ENCODE data around the gene IRAG1.

Gene IRAG1, protein sequence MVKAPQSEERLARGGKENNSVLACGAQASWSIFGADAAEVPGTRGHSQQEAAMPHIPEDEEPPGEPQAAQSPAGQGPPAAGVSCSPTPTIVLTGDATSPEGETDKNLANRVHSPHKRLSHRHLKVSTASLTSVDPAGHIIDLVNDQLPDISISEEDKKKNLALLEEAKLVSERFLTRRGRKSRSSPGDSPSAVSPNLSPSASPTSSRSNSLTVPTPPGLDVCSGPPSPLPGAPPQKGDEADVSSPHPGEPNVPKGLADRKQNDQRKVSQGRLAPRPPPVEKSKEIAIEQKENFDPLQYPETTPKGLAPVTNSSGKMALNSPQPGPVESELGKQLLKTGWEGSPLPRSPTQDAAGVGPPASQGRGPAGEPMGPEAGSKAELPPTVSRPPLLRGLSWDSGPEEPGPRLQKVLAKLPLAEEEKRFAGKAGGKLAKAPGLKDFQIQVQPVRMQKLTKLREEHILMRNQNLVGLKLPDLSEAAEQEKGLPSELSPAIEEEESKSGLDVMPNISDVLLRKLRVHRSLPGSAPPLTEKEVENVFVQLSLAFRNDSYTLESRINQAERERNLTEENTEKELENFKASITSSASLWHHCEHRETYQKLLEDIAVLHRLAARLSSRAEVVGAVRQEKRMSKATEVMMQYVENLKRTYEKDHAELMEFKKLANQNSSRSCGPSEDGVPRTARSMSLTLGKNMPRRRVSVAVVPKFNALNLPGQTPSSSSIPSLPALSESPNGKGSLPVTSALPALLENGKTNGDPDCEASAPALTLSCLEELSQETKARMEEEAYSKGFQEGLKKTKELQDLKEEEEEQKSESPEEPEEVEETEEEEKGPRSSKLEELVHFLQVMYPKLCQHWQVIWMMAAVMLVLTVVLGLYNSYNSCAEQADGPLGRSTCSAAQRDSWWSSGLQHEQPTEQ

DNA sequence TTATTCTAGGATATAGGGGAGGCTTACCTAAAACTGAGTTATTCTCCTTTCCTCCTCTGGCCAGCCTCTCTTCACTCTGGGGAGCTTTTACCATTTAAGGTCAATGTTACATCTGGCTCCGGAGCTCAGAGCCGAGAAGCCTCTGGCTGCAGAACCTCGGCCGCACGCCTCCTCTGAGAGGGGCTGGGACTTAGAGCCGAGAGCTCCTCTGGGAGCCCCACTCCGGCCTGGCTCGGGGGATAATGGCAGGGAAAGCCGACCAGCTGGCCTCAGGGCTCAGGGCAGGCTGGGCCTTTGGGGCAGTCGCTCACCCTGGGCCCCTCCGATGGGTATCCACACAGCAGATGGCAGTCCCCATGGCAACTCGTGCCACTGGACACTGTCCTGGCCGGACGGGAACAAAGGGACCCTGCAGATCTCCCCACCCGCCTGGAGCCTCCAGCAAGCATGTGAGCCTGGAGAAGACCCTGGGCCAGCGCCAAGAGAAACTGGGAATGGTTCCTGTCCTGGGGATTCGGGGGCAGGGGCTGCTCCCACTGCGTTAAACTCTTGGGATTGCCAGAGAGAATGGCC is at the start of gene IRAG1:
IRAG1 (minus strand) TSS at position 247 of the 573 bp plus-strand sequence; CDS start at position 94, 153 bp downstream.
- DNase-seq = no peak

DNA sequence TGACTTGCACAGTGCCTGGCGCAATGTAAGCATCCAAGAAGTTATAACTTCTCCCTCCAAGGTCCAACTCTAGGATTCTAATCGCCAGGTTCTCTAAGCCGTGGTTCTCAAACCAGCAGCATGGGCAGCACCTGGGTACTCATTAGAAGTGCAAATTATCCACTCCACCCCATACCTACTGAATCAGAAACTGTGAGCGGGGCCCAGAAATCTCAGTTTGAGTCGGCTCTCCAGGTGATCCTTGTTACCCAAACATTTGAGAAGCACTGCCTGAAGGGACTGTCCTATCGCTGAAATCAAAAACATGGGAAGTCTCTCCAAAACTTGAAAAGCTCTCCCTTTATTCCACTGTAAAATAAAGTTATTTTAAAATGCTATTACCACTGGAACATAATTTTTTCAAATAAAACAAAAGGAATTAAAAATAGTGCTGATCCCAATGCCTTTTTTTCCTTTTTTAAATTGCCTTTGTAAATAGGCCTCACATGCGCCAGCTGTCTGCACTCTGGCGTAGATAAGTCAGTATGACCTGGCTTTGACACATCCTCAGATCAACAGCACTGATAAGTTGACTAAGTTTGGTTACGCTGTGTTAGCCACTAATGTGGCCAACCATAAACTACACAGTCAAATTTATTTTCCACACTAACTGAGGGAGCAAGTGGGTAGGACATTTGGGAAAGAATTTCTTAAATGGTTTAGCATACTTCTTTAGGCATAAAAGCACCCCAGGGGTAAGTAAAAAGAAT is 49.1 kb upstream of the IRAG1 start:
- DNase-seq = no peak

DNA sequence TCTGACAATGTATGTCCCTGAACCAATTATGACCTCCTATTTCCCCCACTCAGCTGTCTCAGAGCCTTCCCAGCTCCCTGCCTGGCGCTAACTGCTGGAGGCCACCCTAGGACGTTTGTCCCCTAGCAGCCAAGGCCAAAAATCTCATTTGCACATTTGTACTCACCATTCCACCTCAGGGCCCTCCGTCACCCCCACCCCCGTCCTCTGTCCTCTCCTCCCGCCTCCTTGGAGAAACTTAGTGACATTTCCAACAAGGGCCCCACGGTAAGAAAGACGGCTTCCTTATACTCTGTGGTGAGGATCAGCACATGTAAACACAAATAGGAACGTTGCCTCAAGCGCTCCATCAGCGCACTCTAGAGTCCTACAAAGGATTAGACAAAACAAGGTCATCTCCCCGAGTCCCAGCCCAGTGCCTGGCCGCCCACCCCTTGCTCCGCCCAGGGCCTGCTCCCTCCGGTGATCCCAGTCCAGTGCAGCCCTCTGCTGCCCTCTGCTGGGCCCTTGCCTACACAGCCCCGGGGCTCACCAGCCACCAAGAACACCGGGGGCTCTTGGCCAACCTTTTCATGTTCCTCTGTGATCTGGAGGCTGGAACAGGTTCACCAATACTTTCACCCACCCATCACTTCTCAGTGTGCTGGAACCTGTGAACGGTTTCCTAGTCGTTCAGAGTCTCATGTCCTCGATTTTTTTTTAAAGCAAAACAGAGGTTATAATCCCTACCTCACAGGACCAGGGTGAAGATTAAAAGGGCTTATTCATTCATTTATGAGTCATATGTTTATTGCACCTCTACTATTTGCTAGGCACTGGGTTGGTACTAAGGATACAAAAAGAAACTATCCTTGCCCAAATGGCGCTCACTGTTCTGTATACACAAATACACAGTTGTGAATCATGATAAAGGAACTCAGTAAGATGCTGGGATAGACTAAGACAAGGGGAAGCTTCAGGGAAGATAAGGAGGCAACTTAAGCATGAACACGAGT is 42.2 kb upstream of the IRAG1 start:
- peak; percentile 79 for DNase-seq

DNA sequence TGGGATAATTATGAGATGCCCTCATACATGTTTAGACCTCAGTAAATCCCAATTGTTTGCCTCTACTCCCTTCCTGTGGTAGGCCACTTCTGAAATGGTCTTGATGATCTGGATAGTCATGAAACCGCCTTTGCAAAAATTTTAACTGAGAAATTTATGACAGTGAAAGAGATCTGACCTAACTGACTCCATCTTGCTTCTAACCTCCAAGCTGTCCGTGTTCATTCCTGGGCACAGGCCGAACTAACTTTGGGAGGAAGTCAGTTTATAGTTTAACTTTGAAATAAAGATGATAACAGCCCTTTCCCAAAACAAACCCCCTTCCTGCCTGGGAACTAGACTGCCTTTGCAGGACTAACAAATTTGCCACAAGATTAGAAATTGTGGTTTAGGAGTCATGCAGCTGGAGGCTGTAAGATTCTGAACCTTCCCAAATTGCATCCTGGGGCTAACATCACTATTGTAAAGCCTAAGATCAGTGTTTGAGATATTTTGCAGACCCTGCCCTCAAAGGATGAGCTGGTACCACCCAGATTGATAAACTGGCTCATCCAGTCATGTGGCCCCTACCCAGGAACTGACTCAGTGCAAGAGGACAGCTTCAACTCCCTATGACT is 37.6 kb upstream of the IRAG1 start:
- no peak for DNase-seq

DNA sequence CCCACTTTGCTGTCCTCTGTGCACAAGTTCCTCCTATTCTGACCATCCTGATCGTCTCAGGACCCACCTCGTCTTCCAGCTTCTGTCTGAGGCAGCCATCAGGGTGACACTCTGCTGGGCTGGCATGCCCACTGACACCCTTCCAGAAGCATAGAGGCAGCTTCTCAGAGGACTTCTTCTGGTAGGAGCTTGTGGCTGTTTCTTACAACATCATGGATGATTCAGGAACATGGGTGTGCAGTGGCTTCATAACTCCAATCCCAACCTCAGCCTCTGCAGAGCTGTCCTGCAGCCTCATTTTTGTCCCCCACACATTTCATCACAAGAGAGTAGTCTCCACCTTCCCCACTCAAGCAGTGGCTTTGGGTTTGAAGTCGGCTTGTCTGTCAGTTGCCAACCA is 36.6 kb upstream of the IRAG1 start:
- no peak for DNase-seq

DNA sequence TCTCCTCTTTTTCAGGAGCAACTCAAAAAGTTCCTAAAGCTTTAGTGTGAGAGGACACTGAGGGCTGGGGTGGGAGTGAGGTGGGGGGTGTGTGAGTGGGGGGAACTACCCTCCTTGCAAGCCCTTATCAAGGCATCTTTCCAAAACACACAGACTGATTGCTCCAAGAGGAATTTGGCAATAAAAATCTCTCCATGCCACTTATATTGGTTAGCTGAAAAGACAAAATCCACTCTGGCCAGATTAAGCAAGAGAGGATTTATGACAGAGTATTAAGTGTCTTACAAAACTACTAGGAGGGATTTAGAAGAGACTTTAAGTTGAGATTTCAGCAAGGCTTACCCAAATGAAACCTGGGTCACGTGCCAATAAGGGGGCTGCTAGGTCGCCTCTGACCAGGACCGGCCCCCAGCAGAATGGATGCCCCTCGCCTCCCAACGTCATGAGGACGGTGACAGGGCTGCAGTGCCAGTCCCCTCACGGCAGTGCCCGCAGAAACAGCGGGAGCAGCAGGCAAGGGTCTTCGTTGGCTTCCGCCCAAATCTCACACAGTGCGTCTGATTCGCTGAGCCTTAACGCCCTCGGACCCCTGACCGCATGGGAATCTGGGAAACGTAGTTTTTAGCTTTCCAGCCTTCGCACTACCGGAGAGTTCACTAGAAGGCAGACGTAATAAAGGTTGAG is 35.4 kb upstream of the IRAG1 start:
- no peak for DNase-seq

DNA sequence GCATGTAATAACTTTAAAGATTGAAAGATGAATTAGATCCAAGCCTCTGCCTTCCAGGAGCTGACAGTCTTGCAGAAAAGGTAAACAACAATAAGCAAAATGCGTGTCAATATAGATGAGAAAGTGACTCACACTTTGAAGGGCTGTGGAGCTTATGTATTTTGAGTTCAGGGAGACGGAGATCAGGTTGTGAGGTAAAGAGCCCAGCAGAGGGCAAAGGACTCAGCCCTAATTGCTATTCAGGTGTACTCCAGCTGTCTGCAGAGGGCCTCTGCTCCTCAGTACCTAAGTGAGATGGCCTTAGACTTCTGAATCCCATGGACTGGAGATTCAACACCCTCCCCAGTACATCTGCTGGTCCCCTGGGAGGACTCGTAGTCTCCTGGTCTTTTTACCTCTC is 34.6 kb upstream of the IRAG1 start:
- no peak for DNase-seq

DNA sequence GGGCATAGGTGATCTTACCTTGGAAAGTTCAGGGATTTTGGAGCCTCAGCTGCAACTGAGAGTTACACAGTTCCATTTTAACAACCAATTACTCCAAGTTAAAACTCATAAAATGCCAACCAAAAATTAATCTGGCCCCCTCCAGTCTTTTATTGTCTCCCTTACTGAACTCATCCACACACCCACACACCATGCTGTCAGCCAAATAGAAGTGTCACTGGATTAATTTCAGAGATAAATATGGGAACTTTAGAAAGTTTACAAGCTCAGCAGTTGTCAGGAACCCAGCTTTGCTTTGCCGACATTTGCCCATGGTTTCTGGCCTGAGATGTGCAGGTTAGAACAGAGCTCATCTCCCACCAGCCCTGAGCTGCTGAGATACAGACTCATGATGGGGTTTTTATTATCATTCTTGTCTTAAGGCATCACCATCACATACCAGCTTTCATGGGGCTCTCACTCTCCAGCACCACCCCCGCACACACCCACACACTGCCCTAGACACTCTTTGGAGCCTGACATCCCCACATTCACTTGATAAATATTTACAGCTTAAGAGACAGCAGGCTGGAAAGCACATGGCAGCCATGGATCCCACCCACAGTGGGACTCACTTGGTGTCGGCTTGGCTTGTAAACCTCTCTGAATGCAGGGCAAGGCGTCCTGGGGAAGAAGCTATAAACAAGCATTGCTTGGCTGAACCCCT is 33.7 kb upstream of the IRAG1 start:
- no peak for DNase-seq

DNA sequence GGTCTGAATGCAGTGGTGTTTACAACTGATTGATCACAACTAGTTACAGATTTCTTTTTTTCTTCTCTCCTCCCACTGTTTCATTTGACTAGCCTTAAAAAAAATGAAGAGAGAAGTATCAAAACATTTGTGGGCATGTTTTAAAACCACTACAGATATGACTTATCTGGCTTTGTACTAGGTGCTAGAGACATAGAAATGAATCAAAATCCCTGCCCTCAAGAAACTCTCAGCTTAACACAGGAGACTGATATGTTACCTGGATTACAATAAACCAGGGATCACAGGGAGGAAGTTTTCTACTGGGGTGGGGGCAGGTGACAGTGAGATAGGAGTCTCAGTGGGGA is 32.3 kb upstream of the IRAG1 start:
- no peak for DNase-seq

DNA sequence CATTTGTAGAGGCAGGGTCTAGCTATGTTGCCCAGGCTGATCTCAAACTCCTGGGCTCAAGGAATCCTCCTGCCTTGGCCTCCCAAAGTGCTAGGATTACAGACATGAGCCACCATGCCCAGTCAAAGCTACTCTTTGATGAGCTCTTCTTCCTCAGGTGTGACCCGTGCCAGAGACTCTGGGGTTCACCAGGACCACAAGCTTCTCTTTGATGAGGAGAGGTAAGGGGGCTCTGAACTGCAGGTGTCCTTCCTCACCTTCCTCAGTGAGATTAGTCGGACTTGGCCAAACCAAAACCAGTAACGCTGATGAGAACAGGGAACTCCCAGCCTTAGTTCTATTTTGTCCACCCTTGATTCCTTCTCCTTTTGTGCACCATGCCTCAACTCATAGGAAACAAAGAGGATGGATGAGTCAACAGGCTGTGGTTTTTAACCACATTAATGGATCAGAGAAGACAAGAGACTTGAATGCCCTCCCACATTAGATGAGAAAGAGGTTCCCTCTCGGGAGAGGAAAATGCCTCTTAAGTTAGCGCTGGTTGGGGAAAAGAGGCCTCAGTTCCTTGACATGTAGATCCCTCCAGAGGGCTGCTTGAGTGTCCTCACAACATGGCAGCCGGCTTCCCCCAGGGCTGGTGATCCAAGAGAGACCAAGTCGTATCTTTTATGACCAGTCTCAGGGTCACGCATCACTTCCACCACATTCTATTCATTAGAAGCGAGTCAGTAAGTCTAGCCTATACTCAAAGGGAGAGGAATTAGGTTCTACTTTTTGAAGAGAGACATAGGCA is 31.8 kb upstream of the IRAG1 start:
- peak; percentile 11 for DNase-seq

DNA sequence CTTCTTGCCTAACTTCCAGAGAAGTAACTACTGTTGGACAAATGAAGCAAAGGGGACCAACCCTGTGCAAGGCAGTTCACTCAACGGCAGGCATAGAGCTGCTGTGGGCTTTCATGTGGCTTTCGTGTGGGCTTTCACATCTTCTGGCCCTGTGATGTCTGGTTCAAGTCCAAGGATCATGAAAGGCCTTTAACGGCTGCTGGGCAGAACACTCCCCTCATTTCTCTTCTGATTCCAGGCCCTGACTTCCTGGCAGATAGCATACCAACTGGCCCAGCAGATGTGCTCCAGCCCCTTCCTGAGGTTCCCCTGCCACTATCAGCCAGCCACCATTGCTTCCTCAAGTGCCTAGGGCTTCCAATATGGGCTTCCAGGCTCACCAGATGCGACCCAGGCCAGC is 28.8 kb upstream of the IRAG1 start:
- DNase-seq = no peak

DNA sequence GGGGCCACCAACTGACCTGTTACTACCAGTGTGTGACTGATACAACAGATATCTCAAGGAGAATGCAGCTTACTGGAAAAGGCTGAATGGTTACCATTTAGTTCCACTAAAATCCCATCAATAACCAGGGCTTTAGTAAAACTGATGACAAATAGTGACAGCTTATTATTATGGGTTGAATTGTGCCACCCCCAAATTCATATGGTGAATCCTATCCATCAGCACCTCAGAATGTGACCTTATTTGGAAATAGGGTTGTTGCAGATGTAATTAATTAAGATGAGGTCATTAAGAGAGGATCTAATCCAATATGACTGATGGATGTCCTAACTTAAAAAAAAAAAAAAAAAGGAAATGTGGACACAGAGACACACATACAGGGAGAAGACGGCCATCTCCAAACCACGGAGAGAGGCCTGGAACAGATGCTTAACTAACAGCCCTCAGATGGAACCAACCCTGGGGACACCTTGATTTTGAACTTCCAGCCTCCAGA is 27.4 kb upstream of the IRAG1 start:
- no peak for DNase-seq

DNA sequence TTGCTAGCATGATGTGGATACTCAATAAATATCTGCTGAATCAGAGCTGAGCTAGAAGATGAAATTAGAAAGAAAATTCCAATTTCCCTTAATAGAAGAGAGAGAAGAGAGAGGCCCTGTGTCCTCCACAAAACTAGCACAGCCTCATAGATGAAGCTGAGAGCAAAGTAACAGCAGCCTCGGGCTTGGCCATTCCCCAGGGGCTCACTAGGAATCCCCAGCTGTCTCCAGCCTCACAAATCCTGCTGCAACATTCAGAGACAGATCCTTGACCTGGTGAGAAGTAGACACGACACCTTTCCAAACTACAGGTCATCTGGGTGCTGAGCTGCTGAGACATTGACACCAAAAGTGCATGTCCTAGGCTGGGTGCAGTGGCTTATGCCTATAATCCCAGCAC is 26.1 kb upstream of the IRAG1 start:
- DNase-seq = no peak

DNA sequence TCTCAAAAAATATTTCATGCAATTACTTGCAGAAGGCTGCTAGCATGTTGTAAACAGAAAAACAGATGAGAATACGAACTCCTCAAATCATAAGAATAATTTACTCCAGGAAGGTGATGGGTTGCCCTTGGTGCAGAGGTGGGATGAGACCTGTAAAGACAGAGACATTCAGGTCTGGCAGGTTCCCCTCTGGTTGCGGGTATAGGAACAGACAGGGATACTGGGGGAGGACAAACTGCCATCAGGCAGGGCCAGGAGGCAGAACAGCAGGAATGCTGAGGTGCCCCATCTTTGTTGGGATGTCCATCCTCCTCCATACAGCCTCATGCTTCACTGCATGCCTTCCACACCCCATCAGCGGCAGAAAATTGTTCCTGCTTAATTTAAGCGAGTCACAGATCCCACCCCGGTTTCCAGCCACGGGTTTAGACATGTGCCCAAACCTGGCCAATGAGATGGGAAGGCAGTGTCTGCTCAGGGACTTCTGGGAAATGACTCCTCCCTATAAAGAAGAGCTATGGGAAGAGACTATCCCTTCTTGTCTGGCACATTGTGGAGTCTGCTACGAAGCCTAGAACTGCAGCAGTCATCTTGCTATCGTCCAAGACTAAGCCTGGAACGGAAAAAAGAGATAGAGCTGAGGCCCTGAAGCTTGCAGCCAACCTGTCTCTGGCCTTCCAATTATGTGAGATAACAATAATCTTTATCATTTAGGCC is 23.1 kb upstream of the IRAG1 start:
- no peak for DNase-seq

DNA sequence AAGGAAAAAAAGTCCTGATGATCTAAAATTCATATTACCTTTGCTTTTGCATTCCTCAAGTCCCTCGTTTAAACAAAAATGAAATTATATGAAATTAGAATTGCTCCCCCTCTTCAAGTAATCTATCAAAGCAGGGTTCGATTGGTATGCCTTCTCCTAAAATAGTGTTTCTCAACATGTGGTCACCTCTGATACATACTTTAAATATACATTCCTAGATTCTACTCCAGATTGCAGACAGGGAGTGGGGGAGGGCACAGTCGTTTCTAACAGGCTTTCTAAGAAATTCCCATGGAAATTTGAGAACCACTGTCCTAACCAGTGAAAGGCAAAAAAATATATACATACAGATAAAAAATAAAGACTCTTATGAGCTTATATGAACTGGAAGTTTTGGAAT is 22.6 kb upstream of the IRAG1 start:
- DNase-seq = no peak

DNA sequence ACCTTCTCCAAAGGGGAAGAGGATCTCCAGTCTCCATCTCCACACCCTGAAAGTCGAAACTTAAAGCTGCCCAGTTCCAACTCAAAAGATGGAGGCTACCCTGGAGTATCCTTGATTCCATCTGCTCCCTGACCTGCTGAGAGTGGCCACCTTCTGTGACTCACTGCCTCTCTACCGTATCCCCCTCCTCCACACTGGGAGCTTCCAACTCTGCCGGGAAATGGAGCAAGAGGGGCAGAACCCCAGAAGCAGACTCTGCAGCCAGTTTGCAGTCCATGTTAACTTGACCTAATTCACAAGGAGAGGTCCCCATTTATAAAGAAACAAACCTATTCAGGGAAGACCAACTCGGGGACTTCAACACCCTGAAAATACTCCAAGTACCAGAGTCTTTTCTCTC is 22.0 kb upstream of the IRAG1 start:
- DNase-seq = no peak

DNA sequence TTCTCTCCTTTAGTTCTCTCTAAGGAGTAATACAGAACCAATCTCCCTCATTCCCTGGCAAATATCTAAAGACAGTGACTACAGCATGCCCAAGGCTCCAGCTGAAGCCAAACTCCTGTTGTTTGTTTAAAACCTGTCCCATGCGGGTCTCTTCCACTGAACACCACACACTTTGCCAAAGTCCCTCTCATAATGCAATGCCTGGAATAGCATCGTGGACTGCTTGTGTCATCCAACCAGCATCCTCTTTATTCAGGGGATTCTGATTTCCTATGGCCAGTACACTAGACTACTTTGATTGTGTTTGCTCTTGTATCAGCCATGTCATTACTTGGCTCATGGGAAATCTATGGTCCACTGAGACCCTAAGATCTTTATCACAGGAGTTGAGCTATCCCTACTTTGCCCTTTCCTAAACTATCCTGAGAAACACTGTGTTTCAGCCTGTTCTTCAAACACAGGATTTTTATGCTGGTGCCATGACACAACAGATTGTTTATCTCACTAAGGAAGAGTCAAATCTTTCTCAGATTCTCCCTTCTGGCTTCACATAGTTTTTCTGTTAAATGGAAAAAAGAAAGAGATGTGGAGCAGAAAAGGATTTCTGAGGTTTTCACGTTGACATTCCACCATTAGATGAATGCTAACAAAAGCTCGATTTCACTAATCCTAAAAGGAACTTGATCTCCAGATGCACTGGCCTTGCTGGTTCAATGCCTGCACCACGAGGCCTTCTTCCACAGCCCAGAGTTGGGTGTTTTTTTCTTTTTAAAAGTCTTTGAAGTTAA is 15.9 kb upstream of the IRAG1 start:
- DNase-seq = no peak

All from NCI-H1694 treated with DMSO at 0.1 percent for 48 hours (cell line).